Measurements from ENCODE around the gene FREM2.

The FREM2 gene

GRCh38 chr13:38686577-38687245 is at the start of gene FREM2:
FREM2 (plus strand) TSS chr13:38687077; CDS start chr13:38687345, 268 bp downstream.
- DNase-seq: peak; percentile 59

- no peak for DNase-seq
Measured at GRCh38 chr13:38637576-38637975, 49.3 kb upstream of the FREM2 start.

- DNase-seq: no peak
Measured at GRCh38 chr13:38641164-38641948, 45.5 kb upstream of the FREM2 start.

GRCh38 chr13:38647312-38647711 is 39.6 kb upstream of the FREM2 start:
- no peak for DNase-seq

- DNase-seq: no peak
Measured at GRCh38 chr13:38648912-38649311, 38.0 kb upstream of the FREM2 start.

- no peak for DNase-seq
Measured at GRCh38 chr13:38656699-38657098, 30.2 kb upstream of the FREM2 start.

GRCh38 chr13:38657191-38657590 is 29.7 kb upstream of the FREM2 start:
- no peak for DNase-seq

- DNase-seq: no peak
Measured at GRCh38 chr13:38658906-38659305, 28.0 kb upstream of the FREM2 start.

GRCh38 chr13:38661010-38661675 is 25.7 kb upstream of the FREM2 start:
- no peak for DNase-seq

- no peak for DNase-seq
Measured at GRCh38 chr13:38662362-38662761, 24.5 kb upstream of the FREM2 start.

- DNase-seq: no peak
Measured at GRCh38 chr13:38664906-38665305, 22.0 kb upstream of the FREM2 start.

- DNase-seq: no peak
Measured at GRCh38 chr13:38667526-38668109, 19.3 kb upstream of the FREM2 start.

- DNase-seq: no peak
Measured at GRCh38 chr13:38669234-38669964, 17.5 kb upstream of the FREM2 start.

GRCh38 chr13:38670627-38671026 is 16.2 kb upstream of the FREM2 start:
- DNase-seq: no peak

GRCh38 chr13:38671980-38672379 is 14.9 kb upstream of the FREM2 start:
- DNase-seq: no peak

- no peak for DNase-seq
Measured at GRCh38 chr13:38674208-38674607, 12.7 kb upstream of the FREM2 start.

GRCh38 chr13:38680912-38681311 is 6.0 kb upstream of the FREM2 start:
- no peak for DNase-seq

- no peak for DNase-seq
Measured at GRCh38 chr13:38684714-38685113, 2.2 kb upstream of the FREM2 start.

- no peak for DNase-seq
Measured at GRCh38 chr13:38685431-38685830, 1.4 kb upstream of the FREM2 start.

GRCh38 chr13:38685974-38686576 is 802 bp upstream of the FREM2 start:
- DNase-seq: no peak

GRCh38 chr13:38687246-38688229 is 661 bp downstream of the FREM2 start:
- no peak for DNase-seq
